ENCODE data around the gene SP100.

- TF ChIP-seq POLR2A (IDR thresholded peaks at IDR 0.05) (no peak), CTCF (IDR thresholded peaks at IDR 0.05) (no peak)
Observed at GRCh38 chr2:230429513-230429912, 13.5 kb downstream of the SP100 start.

All from sigmoid colon (tissue), 3 donors.